Measurements from ENCODE around the gene STAC. TPM values are rescaled to one million over a fixed set of nuclear protein-coding genes. Genes with fewer than 3 reads are reported as not detected.

The STAC gene
- total RNA-seq: 32.6 TPM

GRCh38 chr3:36380221-36381031 lies at the start of gene STAC:
Gene STAC, plus strand, starts transcription at chr3:36380504. Its CDS starts 140 bp downstream, at chr3:36380644.
- DNase-seq: peak; percentile 40

GRCh38 chr3:36332139-36332538 lies 48.2 kb upstream of the STAC start:
- DNase-seq: no peak

- DNase-seq: no peak
Measured at GRCh38 chr3:36362216-36362615, 18.1 kb upstream of the STAC start.

- DNase-seq: no peak
Measured at GRCh38 chr3:36362973-36363372, 17.3 kb upstream of the STAC start.

- DNase-seq: no peak
Measured at GRCh38 chr3:36364260-36364659, 16.0 kb upstream of the STAC start.

- DNase-seq: no peak
Measured at GRCh38 chr3:36365829-36366228, 14.5 kb upstream of the STAC start.

- no peak for DNase-seq
Measured at GRCh38 chr3:36366308-36366707, 14.0 kb upstream of the STAC start.

GRCh38 chr3:36367912-36368573 lies 12.3 kb upstream of the STAC start:
- DNase-seq: no peak

DNA sequence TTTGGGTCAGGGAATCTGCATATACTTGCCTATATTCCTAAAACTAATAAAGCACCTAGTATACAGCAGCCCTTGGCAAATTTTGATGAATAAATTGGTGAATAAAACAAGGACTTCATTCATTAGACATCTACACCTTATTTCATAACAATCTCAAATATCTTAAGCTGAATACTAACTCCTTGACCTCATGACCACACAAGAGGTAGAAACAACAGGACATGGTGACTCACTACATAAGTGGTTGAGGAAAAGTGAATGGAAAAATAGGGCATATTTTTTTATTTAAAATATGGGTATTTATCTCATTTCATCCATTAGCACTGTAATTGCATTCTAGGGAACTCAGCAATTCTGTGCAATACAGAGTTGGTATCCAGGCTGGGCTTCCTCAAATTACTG lies 7.8 kb upstream of the STAC start:
- no peak for DNase-seq

GRCh38 chr3:36373084-36373483 lies 7.2 kb upstream of the STAC start:
- DNase-seq: no peak

GRCh38 chr3:36373666-36374065 lies 6.6 kb upstream of the STAC start:
- DNase-seq: no peak

- peak; percentile 8 for DNase-seq
Measured at GRCh38 chr3:36379872-36380220, 458 bp upstream of the STAC start.

DNA sequence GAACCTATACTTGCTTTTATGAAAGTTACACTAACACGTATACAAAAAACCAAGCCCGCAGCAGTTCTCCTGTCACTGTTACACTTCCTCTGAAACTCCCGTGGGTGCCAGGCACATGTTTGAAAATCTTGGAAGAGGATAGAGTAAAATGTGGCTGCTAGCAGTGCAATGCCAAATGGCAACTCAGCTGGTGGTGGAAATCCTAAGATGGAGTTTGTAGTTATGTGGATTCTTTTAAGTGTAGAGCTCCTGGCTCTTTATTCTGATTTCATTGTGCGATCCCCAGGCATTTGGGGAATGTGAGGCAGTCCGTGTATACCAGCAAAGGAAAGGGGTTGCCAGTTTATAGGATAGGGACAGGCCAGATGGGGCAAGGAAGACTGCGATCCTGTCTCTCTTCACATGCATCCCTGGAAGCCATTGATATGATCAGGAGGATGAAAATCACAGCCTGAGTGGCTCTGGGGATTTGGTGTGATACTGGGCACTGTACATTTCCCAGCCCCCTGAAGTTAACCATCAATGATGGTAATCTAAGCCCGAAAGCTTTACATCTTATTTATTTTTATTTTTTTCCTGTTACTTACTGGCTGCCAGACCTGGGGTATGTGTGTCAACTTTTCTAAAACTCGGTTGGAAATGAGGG lies 1.1 kb downstream of the STAC start:
- peak; percentile 19 for DNase-seq

GRCh38 chr3:36393563-36393962 lies 13.3 kb downstream of the STAC start:
- no peak for DNase-seq

- DNase-seq: no peak
Measured at GRCh38 chr3:36394176-36394575, 13.9 kb downstream of the STAC start.

DNA sequence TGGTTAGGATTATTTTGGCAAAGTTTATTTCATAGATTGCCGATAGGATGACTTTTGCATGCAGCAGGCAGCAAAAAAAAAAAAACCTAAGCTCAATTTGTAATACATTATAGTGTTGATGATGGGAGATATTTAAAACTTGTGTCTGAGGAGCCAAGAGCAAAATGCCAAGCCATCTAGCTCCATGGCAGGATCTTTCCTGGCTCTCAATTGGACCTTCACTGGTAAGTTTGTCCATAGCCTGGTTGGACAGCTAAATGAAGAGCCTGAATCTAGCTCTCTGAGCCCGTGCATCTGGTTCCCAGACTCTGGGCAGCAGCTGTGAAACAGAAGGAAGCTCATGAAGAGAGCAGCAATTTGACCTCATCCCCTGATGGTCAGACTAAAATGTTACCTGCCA lies 17.5 kb downstream of the STAC start:
- peak; percentile 21 for DNase-seq

GRCh38 chr3:36399933-36400332 lies 19.6 kb downstream of the STAC start:
- no peak for DNase-seq

DNA sequence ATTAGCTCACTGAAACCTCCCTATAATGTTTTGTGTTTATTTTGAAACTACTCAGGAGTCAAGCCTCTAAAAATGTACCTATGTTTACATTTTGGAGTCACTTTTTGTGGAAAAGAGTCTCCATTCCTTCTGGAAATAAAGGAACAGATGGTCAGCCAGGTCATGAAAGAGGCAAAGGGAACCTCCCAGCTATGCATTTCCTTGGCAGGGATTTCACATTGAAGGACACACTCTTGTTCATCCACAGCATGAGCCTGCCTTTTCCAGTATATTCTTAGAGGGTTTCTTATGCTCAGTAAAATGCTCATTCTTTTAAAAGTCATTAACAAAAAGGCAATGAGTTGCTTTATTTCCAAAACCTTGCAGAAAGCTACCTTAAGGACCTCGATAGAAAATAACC lies 20.8 kb downstream of the STAC start:
- peak; percentile 28 for DNase-seq

GRCh38 chr3:36403661-36404060 lies 23.4 kb downstream of the STAC start:
- no peak for DNase-seq

GRCh38 chr3:36405190-36405589 lies 24.9 kb downstream of the STAC start:
- DNase-seq: no peak

GRCh38 chr3:36408146-36408545 lies 27.8 kb downstream of the STAC start:
- DNase-seq: no peak

- DNase-seq: no peak
Measured at GRCh38 chr3:36409862-36410261, 29.6 kb downstream of the STAC start.

DNA sequence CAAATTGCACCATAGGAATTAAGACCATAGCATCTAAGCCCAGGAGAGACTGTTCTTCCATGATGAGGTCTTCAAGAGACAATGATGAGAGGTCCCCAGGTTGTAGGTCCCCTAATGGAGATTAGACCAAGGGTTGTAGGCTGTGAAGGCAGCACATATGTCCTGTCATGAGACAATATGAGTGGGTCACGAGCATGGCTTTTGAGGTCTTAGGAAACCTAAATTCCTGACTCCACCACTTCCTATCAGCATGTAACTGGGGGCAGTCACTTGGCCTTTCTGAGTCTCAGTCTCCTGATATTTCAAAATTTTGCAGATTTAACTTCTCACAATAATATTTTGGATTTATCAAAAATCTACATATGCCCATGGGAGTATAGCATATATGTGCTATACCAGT lies 31.3 kb downstream of the STAC start:
- DNase-seq: no peak

DNA sequence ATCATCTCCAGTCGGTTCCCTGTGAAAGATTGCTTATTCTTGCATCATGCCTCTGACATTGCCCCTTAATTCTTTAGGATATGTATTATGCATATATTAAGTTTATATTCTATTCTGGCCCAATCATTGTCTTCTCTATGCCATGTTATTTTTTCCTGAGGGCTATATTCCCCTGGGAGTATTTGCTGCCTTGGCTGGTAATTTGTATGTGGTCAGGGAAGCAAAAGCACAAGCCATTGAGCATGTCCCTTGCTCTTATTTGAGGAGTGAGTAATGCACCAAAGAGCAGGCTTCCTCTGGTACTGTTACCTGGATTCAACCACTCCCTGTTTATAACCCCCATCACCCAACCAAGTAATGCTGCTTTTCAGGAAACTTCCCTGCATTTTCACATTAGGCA lies 36.3 kb downstream of the STAC start:
- no peak for DNase-seq

Measured in tongue (tissue), 2 donors.